DMS53 treated with DMSO at 0.1 percent for 48 hours (cell line): Measurements from ENCODE around the gene FBN3.
"Not testable (repeated sequence)": the region's sequence is repeated elsewhere in the genome, so short reads cannot be mapped to it uniquely, and the experiment has no call there.

Source experiments
- DNase-seq: peaks from one replicate; lab custom pipeline; 2025; ENCODE audit not compliant: unreplicated experiment; lab: John Stamatoyannopoulos, UW

FBN3 gene

DNA sequence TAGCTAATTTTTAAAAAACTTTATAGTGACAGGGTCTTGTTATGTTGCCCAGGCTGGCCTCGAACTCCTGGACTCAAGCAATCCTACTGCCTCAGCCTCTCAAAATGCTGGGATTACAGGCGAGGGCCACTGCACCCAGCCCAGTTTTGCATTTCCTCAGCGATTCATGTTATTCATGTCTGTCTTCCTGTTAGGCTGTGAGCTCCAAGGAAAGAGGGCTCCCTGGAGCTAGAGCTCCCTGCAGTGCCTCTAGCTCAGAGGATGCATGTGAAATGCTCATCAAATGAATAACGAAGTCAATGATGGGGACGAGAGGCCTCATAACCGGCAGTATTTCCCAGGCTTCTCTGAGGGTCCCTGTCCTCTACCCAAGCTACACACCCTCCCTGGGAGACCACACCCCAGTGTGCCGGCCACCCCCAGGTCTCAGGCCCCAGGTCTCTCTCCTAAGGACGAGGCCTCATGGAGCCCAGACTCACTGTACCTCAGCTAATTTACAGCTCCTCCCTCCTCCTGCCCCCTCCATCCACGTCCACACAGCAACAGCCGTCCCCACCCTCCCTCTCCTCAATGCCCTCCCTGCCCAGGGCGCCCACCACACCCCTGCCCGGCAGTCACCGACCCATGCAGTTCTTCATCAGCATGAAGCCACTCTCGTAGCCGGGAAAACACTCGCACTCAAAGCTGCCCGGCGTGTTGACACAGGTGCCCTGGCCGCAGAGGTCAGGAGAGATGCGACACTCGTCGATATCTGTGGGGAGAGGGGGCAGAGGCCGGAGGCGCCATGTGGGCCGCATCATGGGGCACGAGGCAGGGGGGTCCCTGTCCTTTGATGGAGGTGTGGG lies 28.5 kb downstream of the FBN3 start:
- no peak for DNase-seq

DNA sequence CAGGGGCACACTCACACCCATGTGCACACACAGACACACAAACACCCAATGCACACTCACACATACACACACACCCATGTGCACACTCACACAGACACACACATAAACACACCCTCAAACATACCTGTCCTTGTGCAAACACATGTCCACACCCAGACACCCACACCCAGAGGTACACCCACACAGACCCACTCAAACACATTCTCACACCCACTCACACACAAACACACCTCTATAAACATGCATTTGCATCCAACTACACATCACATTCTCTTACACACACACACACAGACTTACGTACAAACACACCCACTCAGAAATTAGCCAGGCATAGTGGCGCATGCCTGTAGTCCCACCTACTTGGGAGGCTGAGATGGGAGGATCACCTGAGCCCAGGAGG lies 31.4 kb downstream of the FBN3 start:
- no peak for DNase-seq

DNA sequence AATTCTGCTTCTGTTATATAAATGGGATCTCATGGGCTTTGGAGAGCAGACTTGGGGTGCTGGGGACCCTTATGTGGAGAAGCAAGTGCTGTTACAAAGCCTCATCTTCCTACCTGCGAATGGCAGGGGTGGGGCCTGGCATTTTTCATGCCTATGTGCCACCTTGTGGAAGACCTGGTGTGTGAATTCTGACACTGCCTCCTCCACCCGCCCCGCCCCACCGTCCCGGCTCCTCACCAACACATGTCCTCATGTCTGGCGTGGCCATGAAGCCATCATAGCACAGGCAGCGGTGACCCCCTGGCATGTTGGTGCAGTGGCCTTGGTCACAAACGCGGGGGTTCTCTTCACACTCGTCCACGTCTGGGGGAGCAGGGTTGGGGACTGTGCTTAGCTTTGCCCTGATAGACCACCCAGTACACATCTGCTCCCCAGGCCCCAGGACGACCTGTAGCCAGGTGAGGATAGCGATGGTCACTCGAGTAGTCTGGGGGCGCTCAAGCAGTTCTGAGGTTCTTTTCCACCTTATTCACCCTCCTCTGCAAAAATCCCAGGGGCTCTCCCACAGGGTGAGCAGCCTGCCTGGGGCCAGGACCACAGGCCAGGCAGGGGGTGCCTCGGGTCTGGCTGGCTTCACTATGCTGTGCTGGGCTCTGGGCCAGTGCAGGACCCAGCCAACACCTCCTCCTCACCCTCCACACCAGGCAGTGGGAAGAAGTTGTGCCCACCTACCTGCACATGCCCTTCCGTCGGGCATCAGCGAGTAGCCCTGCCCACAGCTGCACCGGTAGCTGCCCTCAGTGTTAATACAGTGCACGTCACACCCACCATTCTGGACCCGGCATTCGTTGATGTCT lies 32.7 kb downstream of the FBN3 start:
- DNase-seq = no peak

DNA sequence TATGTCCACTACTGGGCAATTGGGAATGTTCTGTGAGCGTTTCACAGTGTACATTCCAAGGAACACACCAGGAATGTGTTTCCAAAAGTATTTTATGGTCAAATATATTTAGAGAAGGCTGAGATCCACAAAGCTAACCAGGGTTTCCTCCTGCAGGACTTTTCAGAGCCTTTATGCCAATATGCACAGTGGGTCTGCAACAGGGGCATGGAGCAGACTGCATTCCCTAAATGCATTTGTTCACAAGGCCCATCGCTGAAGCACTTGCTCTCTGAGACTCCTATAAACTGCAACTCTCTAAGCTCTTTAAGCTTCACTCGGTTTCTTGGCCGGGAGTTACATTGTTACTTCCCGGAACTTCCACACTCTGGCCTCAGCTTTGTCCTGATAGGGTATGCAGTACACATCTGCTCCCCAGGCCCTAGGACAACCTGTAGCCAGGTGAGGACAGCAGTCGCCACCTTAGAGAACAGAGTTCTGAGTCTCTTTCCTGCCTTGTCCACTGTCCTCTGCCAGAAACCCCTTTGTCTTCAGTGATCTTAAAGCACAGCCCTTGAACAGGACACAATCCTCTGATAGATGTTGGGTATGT lies 33.5 kb downstream of the FBN3 start:
- no peak for DNase-seq

DNA sequence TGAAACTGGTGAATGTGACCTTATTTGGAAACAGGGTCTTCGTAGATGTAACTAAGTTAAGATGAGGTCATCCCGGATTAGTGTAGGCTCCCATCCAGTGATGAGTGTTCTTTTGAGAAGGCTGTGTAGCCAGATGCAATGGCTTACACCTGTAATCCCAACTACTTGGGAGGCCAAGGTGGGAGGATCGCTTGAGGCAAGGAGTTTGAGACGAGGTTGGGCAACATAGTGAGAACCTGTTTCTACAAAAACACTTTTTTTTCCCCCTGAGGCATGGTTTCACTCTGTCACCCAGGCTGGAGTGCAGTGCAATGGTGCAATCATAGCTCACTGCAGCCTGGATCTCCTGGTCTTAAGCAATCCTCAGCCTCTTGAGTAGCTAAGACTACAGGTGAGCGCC lies 36.4 kb downstream of the FBN3 start:
- no peak for DNase-seq

DNA sequence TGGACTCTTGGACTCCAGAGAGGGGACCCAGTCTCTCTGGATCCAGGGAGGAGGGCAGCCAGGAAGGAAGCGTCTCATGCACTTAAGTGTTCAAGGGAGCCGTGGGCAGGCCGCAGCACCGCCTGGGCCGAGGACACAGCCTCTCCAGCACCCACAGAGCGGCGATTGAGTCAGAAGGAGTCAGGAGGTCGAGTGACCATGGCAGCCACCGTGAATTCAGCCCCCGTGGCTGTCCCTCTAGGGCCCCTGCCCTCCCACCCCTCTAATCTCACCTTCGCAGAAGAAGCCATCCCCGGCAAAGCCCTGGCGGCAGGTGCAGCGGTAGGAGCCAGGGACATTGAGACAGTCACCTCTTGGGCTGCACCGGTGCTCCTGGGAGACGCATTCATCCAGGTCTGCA lies 38.0 kb downstream of the FBN3 start:
- no peak for DNase-seq

DNA sequence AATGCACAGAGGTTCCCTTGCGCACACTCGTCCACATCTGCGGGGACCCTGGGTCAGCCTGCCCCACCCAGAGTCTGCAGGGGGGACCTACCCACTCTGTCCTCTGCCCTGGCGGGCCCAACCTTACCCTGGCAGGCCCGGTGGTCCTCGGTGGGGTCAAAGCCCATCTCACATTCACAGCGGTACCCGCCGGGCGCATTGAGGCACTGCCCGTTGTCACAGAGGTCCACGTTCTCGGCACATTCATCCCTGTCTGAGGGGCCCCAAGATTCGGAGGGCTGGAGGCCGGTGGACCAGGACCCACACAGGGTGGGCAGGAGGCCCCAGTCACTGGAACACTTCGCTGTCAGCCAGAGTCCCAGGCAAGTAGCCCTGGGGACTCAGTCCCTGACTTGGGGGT lies 38.5 kb downstream of the FBN3 start:
- no peak for DNase-seq

DNA sequence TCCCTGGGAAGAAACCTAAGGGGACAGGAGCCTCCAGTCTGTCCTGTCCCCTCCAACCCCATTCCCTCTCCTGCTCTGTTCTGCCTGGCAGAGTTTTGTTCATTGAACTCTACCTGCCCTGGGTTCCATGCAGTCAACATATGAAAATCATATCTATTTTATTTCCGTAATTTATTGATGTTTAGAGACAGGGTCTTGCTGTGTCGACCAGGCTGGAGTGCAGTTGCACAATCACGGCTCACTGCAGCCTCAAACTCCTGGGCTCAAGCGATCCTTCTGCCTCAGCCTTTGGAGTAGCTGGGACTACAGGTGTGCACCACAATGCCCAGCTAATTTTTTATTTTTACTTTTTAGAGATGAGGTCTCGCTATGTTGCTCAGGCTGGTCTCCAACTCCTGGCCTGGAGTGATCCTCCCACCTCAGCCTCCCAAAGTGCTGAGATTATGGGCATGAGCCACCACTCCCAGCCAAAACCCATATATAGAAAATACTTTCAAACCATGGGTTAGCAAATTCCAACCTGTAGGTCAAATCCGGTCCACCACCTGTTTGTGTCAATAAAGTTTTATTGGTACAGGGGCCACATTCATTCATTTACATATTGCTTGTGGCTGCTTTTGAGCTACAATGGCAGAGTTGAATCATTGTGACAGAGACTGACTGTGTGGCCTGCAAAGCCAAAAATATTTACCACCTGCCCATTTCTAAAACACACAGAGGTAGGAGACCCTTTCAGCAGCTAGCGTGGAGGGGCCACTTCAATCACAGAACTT lies 39.3 kb downstream of the FBN3 start:
- no peak for DNase-seq

DNA sequence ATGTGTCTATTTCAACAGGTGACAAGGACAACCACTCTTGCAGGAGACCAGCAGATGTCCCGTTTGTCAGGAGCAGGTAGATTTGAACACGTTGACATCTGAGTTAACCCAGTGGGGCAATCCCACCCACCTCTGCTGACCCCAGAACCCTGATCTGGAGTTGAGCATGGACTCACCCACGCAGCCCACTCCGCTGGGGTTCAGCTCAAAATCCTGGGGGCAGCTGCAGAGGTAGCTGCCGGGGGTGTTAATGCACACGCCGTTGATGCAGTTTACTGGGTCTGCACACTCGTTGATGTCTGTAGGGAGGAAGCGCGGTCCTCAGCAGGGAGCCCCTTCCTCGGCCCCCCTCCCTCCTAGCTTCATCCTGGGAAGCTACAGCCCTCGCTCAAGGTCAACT lies 39.9 kb downstream of the FBN3 start:
- no peak for DNase-seq

DNA sequence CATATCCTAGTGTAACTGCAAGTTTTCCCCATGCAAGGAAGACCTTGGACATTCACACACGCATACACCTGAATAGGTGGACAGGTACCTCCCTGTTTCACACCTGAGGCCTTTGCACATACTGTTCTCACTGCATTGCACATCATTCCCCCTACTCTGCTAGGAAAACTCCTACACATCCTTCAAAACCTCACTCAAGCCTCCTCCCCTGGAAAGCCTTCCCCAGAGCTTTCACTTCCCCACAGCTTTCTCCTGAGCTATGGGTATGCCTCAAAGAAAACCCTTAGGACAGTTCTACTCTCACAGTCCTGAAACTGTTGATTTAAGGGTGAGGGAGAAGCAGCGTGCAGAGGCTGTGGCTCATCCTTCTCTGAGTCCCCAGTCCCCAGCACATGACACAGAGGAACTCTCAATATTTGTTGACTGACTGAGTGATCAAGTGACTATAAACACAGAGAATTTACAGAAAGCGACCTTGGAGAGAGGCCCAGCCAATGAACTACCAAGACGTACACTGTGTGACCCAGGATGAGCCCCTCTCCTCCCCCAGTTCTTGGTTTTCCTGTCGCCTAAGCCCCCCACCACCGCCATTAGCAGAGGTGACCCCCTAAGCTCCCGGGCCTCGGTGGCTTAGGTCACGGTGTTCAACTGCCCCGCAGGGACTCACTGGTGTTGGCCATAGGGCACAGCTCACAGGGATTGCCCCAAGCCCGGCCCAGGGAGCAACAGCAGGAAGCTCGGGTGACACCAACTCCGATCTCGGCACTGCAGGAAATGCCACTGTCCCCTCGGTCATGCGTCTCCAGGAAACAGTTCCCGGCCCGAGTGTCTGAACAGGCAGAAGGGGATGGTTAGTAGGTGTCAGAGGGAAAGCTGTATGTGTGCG lies 40.6 kb downstream of the FBN3 start:
- DNase-seq = no peak

DNA sequence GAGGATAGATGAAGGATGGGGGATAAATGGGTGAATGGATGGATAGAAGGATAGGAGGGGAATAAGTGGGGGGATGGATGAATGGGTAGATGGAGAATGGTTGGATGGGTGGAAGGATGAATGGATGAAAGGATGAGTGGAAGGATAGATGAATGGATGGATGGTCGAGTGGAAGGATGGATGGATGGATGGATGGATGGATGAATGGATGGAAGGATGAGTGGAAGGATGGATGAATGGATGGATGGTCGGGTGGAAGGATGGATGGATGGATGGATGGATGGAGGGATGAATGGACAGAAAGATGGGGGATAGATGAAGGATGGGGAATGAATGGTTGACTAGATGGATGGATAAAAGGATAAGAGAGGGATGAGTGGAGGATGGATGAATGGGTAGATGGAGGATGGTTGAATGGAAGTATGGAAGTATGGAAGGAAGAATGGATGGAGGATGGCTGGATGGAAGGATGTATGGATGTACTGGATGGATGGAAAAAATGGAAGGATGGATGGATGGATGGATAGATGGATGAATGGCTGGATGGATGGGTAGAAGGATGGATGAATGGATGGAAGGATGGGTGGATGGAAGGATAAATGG lies 42.0 kb downstream of the FBN3 start:
- no peak for DNase-seq

DNA sequence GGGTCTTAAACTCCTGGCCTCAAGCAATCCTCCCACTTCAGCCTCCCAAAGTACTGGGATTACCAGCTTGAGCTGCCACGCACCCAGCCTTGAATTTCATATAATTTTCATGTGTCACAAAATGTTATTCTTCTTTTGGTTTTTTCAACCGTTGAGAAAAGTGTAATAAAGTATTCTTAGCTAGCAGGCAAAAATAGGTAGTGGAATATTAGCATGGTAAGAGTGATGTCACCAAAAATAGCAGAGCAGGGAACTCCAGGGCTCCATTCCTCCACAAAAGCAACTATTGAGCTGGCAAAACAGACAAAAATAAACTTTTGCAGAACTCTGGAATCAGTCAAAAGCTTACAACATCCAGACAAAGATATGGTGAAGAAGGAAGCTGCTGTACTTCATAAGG lies 43.9 kb downstream of the FBN3 start:
- DNase-seq = no peak

DNA sequence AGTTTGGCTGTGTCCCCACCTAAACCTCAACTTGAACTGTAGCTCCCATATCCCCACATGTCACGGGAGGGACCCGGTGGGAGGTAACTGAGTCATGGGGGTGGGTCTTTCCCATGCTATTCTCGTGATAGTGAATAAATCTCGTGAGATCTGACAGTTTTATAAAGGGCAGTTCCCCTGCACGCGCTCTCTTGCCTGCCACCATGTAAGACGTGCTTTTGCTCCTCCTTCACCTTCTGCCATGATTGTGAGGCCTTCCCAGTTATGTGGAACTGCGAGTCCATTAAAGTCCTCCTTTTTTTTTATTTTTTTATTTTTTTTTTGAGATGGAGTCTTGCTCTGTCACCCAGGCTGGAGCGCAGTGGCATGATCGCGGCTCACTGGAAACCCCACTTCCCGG lies 47.5 kb downstream of the FBN3 start:
- DNase-seq = not testable (repeated sequence)

DNA sequence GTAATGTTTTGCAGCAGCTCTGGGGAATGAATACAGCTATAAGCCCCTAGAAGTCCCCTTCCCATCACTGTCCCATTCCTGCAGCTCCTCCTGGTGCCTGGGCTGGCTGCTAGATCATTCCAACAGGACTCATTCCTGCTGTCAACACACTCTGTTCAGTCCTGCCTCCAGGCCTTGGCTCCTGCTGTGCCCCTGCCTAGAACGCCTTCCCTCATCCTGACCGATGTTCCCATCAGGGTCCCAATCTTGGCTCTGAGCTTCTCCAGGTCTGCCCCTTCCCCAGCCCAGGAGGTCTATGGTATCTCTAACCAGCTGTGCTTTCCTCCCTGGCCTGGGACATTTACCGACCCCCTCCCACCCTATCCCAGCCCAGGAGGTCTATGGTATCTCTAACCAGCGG lies 48.1 kb downstream of the FBN3 start:
- no peak for DNase-seq

DNA sequence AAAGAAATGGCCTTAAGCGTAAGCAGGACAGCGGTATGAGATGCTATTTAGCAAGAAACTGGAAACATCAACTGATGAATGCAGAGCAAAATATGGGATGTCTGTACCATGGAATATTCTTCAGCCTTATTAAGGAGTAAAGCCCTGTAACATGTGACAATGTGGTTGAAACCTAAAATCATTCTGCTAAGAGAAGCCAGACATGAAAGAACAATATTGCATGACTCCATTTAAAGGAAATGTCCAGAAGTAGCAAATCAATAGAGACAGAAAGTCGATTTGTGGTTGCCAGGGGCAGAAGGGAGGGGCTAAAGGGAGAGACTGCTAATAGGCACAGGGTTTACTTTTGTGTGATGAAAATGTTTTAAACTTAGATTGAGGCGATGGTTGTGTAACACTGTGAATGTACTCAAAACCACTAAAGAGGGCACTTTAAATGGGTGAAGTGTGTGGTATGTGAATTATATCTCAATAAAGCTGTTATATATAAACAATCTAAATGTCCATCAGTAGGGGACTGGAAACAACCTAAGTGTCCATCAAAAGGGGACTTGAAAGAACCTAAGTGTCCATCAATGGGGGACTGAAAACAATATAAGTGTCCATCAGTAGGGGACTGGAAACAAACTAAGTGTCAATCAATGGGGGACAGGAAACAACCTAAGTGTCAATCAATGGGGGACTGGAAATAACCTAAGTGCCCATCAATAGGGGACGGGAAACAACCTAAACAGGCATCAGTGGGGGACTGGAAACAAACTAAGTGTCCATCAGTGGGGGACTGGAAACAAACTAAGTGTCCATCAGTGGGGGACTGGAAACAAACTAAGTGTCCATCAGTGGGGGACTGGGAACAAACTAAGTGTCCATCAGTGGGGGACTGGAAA lies 51.5 kb downstream of the FBN3 start:
- DNase-seq = no peak

DNA sequence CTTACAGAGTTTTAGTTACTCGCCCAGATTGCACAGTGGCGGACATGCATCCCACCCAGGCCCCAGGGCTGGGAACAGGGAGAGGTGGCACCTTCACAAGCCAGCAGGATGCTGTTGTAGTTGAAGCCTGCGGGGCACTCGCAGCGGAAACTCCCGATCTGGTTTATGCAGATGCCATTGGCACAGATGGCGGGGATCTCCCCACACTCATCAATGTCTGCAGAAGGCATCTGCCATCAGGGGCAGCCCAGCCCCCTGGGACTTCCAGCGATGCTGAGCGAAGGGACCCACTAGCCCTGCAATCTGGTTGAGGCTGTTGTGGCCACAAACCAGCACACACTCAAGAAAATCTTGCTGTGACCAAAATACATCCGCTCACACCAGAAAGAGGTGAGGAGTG lies 52.2 kb downstream of the FBN3 start:
- no peak for DNase-seq

DNA sequence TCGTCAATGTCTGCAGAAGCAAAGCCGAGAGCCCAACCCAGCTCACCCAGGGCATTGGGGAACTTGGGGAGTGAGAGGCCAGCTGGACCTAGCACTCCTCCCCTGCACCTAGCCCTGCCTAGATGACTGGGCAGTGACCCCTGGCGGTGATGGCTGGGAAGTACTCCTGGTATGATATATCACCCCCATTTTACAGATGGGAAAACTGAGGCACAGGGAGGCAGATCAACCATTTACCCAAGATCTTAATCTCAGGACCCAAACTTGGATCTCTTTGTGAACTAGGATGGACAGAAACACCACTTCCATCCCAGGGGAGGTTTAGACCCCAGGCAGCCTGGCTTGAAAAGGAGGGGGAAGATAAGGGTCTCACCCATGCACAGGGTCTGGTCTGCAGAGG lies 53.3 kb downstream of the FBN3 start:
- no peak for DNase-seq

DNA sequence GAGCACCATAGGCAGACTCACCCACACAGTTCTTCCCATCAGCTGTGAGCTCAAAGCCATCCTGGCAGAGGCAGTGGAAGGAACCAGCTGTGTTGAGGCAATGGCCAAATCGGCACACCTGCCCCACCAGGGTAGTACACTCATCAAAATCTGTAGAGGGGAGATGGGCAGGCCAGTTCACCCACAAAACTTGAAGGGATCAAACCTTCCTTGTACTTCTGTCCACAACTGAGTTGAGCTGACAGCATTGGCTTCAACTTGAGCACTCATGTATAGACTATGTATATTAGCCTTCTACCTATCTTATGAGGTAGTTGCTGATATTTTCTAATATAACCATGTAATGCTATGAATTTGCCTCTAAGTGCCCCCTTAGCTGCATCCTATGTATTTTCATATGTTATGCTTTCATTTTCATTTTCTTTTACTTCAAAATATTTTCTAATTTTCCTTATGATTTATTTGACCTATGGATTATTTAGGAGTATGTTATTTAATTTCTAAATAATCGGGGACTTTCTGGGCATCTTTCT lies 54.0 kb downstream of the FBN3 start:
- no peak for DNase-seq

DNA sequence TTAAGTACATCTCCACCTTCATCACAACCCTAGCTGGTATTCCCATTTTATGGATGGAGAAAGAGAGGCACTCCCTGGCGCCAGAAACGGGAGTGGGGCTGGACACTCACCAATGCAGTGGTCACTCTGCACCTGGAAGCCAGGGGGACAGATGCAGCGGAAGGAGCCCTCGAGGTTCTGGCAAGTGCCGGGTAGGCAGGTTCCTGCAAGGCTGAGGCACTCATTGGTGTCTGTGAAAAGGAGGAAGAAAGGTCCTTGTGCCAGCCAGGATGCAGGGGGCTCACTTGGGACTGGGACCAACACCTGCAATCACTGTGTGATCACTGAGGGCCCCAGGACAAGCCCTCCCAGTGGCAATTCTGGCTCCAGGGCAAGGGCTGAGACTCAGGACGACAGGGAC lies 55.1 kb downstream of the FBN3 start:
- no peak for DNase-seq
